Stomach (tissue), 4 donors: ENCODE data around the gene MYO5C.

Experiments used
- CTCF ChIP-seq, 7 experiments: fragments of 450-650 bp in 4 of 7; fragments of 200-600 bp in 3 of 7; sonication (generic) in 3 of 7; IDR thresholded peaks; one replicate each; pipeline ENCODE4 v1.5.1; 2016 to 2019; ENCODE audit warnings: antibody characterized with exemption in 7 of 7, control low read depth in 2 of 7, mild to moderate bottlenecking in 1 of 7
- POLR2A ChIP-seq, 4 donors: fragments of 450-650 bp; IDR thresholded peaks; one replicate each; pipeline ENCODE4 v1.6.1; 2016; ENCODE audit warnings: antibody characterized with exemption in 4 of 4, control low read depth in 2 of 4, mild to moderate bottlenecking in 1 of 4, moderate library complexity in 1 of 4

GRCh38 chr15:52340093-52340492 is 44.5 kb upstream of the MYO5C start:
- TF ChIP-seq CTCF (IDR thresholded peaks at IDR 0.05) = no peak
- TF ChIP-seq POLR2A (IDR thresholded peaks at IDR 0.05) = no peak
